ENCODE data around the gene MAML2.

The MAML2 gene

DNA sequence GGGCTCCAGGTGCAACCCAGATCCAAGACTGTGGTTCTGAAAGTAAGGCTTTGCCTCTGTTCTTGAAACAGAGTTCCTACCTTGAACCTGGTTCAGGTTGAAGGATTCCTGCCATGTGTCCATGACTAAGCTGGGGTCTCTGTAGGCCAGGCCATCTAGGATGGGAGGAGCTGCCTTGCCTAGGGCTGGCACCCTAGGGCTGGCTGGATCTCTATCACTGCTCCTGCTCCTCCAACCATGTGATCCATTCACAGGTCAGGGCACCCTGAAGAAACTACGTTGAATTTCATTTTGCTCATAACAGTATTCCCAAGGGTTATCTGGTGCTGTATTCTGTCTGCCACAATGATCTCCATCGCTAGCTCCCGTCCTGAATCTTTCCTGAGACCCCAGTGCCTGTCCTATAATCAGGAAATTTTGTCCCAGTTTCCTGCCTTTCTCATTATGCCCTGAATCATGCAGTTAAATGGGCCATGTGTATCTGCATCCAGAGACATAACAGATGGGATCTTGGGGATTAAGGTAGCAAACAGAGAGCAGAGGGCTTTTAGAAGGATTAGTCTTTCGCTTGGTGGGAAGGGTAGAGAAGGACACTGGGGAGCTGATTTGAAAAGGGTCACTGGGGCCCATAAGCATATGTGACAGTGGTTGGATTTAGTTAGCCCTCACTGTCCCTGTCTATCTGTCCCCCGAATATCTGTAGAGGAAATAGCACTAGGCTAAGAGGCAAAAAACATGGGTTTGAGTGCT is 320.9 kb downstream of the MAML2 start:
- no peaks in the 10 kb centered on the region for H3K27me3 ChIP-seq (ENCODE audit: insufficient read depth, low read length)
- peaks cover 10% of the 10 kb centered on the region for H3K4me1 ChIP-seq (ENCODE audit: insufficient read depth, low read length)
- WGBS, result 95% methylated on average over 5 of the region's 5 CpGs
- H3K4me3 ChIP-seq (ENCODE audit: low read length), result no peak overlapping the region
- no peak overlapping the region for H3K9ac ChIP-seq (ENCODE audit: low read depth, low read length)
- no peaks in the 10 kb centered on the region for H3K9me3 ChIP-seq (ENCODE audit: insufficient read depth, low read depth, low read length)
- no peak overlapping the region for H3K27ac ChIP-seq (ENCODE audit: low read depth, low read length)
- no peaks in the 10 kb centered on the region for H3K36me3 ChIP-seq (ENCODE audit: insufficient read depth, low read length)

DNA sequence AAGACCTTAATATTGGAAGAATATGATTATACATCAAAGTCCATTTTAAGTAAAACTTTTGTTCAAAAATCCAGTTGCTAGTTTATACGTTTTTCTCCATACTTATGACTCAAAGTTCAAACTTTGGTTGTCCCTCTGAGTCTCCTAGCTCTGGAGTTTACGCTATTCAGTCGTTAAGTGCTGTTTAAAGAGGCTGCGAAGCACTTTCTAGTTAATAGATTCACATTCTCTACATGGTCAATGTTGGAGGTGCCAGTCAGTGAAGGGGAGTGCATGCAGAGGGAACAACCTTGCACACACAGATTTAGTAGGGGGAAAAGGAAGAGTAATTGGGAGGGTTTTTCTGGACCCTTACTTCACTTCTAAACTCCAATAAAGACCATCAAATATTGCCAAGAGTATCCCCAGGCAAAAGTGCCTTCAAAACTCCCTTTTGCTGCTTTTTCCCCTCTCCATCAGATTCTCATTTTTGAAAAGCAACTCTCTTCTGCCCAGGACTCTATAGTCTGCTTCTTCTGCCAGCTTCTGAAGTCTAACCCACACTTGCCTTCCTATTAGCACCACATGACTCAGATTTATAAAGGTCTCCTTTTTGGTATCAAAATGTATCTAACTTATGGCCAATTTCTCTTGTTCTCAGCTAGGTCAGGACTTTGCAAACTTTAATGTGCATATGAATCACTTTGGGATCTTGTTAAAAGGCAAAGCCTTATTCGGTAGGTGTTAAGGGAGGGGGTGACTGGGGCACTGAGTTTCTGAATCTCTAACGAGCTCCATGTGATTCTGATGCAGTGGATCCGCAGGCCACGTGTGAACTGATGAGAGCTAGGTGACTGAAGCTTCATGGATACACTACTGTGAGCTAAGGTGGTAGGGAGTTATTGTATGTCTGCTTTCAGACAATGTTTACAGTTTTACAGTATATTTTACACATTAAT is 322.9 kb downstream of the MAML2 start:
- Histone ChIP-seq H3K4me1 (ENCODE audit: insufficient read depth, low read length) (peaks cover 18% of the 10 kb centered on the region), H3K27me3 (ENCODE audit: insufficient read depth, low read length) (no peaks in the 10 kb centered on the region), H3K4me3 (ENCODE audit: low read length) (no peak overlapping the region), H3K36me3 (ENCODE audit: insufficient read depth, low read length) (no peaks in the 10 kb centered on the region), H3K27ac (ENCODE audit: low read depth, low read length) (no peak overlapping the region), H3K9ac (ENCODE audit: low read depth, low read length) (no peak overlapping the region), H3K9me3 (ENCODE audit: insufficient read depth, low read depth, low read length) (no peaks in the 10 kb centered on the region)
- WGBS, result 73% methylated on average over 8 of the region's 8 CpGs

DNA sequence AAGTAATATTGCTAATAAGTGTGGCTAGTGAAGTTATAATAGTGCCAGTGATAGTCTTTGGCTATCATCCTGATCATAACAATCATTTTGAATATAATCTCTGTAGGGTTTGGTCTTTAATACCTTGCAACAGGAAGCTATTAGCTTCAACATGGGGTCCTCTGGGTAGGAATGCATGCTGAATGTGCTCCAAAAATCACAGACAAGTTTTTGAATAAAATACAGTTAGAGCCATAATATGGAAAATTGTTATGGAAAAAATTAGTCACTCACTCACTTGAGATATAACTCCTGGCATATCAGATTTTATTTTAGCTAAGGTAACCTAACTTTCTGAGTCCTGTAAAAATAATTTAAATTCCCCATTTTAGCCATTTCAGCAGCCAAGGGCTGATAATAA is 323.7 kb downstream of the MAML2 start:
- Histone ChIP-seq H3K4me3 (ENCODE audit: low read length) (no peak overlapping the region), H3K27ac (ENCODE audit: low read depth, low read length) (no peak overlapping the region), H3K9ac (ENCODE audit: low read depth, low read length) (no peak overlapping the region), H3K9me3 (ENCODE audit: insufficient read depth, low read depth, low read length) (no peaks in the 10 kb centered on the region), H3K27me3 (ENCODE audit: insufficient read depth, low read length) (no peaks in the 10 kb centered on the region), H3K36me3 (ENCODE audit: insufficient read depth, low read length) (no peaks in the 10 kb centered on the region), H3K4me1 (ENCODE audit: insufficient read depth, low read length) (peaks cover 24% of the 10 kb centered on the region)

DNA sequence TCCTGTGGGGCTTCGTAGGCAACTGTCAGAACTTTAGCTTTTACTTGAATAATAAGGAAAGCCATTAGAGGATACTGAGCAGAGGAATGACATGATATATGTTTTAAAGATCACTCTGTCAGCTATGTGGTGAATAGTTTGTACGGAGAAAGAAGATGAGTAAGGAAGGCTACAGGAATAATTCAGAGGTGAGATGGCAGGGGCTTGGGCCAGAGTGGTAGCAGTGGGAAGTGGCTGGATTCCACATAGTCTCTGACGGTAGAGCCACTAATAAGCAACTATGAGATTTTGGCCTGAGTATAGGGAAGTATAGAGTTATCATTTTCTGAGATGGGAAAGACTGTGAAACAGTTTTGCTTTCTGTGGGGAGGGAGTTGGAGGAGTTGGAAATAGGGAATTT is 325.1 kb downstream of the MAML2 start:
- Histone ChIP-seq H3K9ac (ENCODE audit: low read depth, low read length) (no peak overlapping the region), H3K4me3 (ENCODE audit: low read length) (no peak overlapping the region), H3K36me3 (ENCODE audit: insufficient read depth, low read length) (no peaks in the 10 kb centered on the region), H3K27me3 (ENCODE audit: insufficient read depth, low read length) (no peaks in the 10 kb centered on the region), H3K27ac (ENCODE audit: low read depth, low read length) (no peak overlapping the region), H3K9me3 (ENCODE audit: insufficient read depth, low read depth, low read length) (no peaks in the 10 kb centered on the region), H3K4me1 (ENCODE audit: insufficient read depth, low read length) (peaks cover 37% of the 10 kb centered on the region)
- 85% methylated on average over 3 of the region's 3 CpGs for WGBS

DNA sequence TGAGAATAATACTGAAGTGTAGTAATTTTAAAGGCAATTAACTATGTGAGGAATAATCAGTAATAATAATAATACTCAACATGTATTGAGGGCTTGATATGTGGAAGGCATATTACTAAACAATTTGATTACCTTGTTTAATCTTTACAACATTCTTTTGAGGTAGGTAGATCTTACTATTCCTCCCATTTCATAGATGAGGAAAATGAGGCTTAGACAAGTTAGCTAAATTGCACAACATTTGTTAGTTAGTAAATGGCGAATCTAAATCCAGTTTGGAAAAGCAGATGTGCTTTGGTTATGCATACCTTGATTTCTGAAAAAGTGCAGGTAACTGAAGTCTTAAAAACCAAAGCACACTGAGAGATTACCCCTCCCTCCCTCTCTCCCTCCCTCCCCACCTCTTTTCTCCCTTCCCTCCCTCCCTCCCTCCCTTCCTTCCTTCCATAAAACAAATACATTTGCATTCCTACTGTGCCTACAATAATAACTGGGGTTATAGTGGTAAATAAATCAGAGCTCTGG is 326.0 kb downstream of the MAML2 start:
- H3K27me3 ChIP-seq (ENCODE audit: insufficient read depth, low read length), result no peaks in the 10 kb centered on the region
- H3K4me1 ChIP-seq (ENCODE audit: insufficient read depth, low read length), result peaks cover 46% of the 10 kb centered on the region
- H3K9me3 ChIP-seq (ENCODE audit: insufficient read depth, low read depth, low read length), result no peaks in the 10 kb centered on the region
- 100% methylated on average over 1 of the region's 1 CpG for WGBS
- no peak overlapping the region for H3K4me3 ChIP-seq (ENCODE audit: low read length)
- no peak overlapping the region for H3K27ac ChIP-seq (ENCODE audit: low read depth, low read length)
- no peak overlapping the region for H3K9ac ChIP-seq (ENCODE audit: low read depth, low read length)
- H3K36me3 ChIP-seq (ENCODE audit: insufficient read depth, low read length), result no peaks in the 10 kb centered on the region

DNA sequence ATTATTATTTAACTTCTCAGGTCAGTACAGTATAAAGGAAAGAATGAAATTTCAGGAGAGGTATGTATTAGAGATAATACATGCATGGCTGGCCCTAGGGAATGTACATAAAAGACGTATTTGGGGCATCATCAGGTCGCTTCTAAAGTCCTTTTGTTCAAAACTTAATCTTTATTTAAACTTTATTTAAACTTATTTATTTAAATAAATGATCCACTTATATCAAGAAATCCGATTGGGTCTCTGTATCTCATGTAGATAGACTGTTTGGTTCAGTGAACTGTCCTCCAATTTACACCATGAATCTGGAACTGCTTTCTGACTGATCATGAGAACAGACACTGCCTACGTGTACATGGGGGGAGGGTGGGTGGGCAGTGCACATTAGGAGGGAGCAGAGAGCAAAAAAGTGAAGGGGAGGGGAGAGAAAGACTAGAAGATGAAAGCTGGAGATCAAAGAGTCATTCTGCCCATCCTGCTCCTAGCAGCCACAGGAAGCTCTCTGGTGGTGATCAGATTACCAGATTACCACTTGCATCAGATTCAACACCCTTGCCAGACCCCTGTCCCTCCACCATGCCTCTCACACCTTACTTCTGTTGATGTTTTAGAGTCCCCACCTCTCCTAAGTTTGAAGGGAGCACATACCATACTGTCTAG is 327.0 kb downstream of the MAML2 start:
- H3K36me3 ChIP-seq (ENCODE audit: insufficient read depth, low read length), result no peaks in the 10 kb centered on the region
- no peaks in the 10 kb centered on the region for H3K27me3 ChIP-seq (ENCODE audit: insufficient read depth, low read length)
- H3K9me3 ChIP-seq (ENCODE audit: insufficient read depth, low read depth, low read length), result no peaks in the 10 kb centered on the region
- no peak overlapping the region for H3K9ac ChIP-seq (ENCODE audit: low read depth, low read length)
- no peak overlapping the region for H3K4me3 ChIP-seq (ENCODE audit: low read length)
- H3K27ac ChIP-seq (ENCODE audit: low read depth, low read length), result no peak overlapping the region
- H3K4me1 ChIP-seq (ENCODE audit: insufficient read depth, low read length), result peaks cover 50% of the 10 kb centered on the region
- WGBS, result 57% methylated on average over 2 of the region's 4 CpGs

DNA sequence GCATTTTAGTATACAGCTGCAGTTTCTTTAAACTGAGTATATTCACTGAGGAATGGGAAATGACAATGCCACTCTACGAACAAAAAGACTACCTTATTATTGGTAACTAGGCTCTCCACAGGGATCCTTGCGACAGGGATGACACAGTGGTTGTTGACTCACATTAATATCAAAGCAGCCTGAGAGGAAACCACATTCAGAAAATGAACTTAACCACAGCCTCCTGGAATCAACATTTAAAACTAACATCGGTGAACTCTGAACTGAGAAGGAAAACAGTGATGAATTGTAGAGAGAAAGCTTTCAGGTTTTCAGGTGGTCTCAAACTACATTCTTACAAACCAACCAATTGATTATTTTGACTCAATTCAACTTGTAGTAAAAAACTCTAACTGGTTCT is 328.8 kb downstream of the MAML2 start:
- Histone ChIP-seq H3K27ac (ENCODE audit: low read depth, low read length) (peak overlapping the region; percentile 45), H3K36me3 (ENCODE audit: insufficient read depth, low read length) (no peaks in the 10 kb centered on the region), H3K4me1 (ENCODE audit: insufficient read depth, low read length) (peaks cover 44% of the 10 kb centered on the region), H3K9ac (ENCODE audit: low read depth, low read length) (0 out of 2 replicates have a peak overlapping the region, but pooled peaks have one; percentile 9), H3K4me3 (ENCODE audit: low read length) (no peak overlapping the region), H3K27me3 (ENCODE audit: insufficient read depth, low read length) (no peaks in the 10 kb centered on the region), H3K9me3 (ENCODE audit: insufficient read depth, low read depth, low read length) (no peaks in the 10 kb centered on the region)
- 30% methylated on average over 2 of the region's 3 CpGs for WGBS

DNA sequence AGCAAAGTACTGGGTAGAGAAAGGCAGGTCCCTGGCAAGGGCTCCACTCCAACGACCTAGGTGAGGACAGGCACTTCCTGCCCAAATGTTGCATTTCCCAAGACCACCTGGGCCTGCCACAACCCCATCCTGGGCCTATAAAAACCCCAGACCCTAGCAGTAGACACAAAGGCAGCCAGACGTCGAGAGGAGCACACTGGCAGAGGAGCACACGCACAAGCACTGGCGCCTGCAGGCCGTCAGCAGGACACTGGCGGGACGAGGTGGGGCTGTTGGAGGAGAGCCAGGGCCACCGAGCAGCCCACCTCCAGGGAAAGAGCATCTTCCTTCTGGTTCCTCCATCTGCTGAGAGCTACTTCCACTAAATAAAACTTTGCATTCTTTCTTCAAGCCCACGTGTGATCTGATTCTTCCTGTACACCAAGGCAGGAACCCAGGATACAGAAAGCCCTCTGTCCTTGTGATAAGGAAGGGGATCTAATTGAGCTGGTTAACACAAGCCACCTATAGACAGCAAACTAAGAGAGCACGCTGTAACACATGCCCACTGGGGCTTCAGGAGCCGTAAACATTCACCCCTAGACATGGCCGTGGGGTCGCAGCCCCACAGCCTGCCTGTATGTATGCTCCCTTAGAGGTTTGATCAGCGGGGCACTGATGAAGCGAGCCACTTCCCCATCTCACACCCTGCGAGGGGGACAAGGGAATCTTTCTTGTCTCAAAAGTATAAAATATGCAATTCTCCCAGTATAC is 329.4 kb downstream of the MAML2 start:
- no peaks in the 10 kb centered on the region for H3K36me3 ChIP-seq (ENCODE audit: insufficient read depth, low read length)
- 0 out of 2 replicates have a peak overlapping the region, but pooled peaks have one; percentile 9 for H3K9ac ChIP-seq (ENCODE audit: low read depth, low read length)
- H3K27me3 ChIP-seq (ENCODE audit: insufficient read depth, low read length), result no peaks in the 10 kb centered on the region
- peaks cover 44% of the 10 kb centered on the region for H3K4me1 ChIP-seq (ENCODE audit: insufficient read depth, low read length)
- H3K27ac ChIP-seq (ENCODE audit: low read depth, low read length), result peak overlapping the region; percentile 45
- 54% methylated on average over 17 of the region's 17 CpGs for WGBS
- no peak overlapping the region for H3K4me3 ChIP-seq (ENCODE audit: low read length)
- no peaks in the 10 kb centered on the region for H3K9me3 ChIP-seq (ENCODE audit: insufficient read depth, low read depth, low read length)

DNA sequence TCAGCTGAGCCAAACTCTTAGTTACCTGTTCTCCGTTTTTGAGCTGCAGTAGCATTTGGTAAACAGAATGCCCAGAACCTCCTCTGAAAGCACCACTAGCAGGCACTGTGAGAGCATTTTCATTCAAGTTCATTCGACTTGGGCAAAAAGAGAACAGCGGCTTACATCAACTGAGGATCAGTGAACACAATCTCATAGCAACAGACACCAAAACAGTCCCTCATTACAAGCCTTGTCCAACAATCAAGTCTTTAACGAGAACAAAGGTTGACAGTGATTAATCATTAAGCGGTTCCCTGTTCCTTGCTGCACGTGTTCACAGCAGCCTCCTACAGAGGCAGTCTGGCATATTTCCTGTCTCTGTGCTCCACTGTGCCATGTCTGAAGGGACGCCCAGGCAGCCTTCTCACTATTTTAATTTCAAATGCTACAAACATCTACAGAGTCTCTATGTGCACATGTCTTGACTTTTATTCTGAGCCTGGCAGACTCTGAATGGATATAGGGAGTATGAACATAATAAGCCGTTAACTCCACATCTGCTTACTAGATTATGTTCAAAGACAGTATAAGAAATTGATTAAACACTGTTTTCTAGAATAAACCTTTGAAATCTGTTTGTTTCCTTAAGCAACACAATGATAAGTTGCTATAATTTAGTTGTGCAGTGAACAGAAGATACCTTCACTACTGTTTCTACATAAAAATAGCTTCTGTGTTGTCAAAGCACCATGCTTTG is 330.7 kb downstream of the MAML2 start:
- Histone ChIP-seq H3K4me1 (ENCODE audit: insufficient read depth, low read length) (peaks cover 44% of the 10 kb centered on the region), H3K9ac (ENCODE audit: low read depth, low read length) (no peak overlapping the region), H3K36me3 (ENCODE audit: insufficient read depth, low read length) (no peaks in the 10 kb centered on the region), H3K27ac (ENCODE audit: low read depth, low read length) (0 out of 2 replicates have a peak overlapping the region, but pooled peaks have one; percentile 21), H3K27me3 (ENCODE audit: insufficient read depth, low read length) (no peaks in the 10 kb centered on the region), H3K4me3 (ENCODE audit: low read length) (no peak overlapping the region), H3K9me3 (ENCODE audit: insufficient read depth, low read depth, low read length) (no peaks in the 10 kb centered on the region)
- WGBS, result 37% methylated on average over 7 of the region's 8 CpGs

DNA sequence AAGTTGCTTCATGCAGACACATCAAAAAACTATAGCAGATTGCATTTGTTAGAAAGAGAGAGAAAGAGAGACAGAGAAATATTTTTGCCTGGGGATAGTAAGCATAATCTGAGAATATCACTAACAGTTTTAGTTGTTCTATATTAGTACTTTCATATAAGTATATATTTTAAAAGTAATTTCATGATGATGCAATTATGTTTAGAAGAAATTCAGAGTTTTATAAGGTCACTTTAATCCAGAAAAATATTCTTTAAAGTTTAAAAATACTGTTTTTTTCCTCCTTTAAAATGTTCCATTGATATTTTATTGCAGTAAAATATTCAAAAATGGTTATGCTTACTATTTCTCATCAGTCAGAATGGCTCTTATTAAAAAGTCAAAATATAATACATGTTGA is 332.3 kb downstream of the MAML2 start:
- Histone ChIP-seq H3K9me3 (ENCODE audit: insufficient read depth, low read depth, low read length) (no peaks in the 10 kb centered on the region), H3K4me3 (ENCODE audit: low read length) (no peak overlapping the region), H3K36me3 (ENCODE audit: insufficient read depth, low read length) (no peaks in the 10 kb centered on the region), H3K27me3 (ENCODE audit: insufficient read depth, low read length) (no peaks in the 10 kb centered on the region), H3K4me1 (ENCODE audit: insufficient read depth, low read length) (peaks cover 35% of the 10 kb centered on the region), H3K27ac (ENCODE audit: low read depth, low read length) (no peak overlapping the region), H3K9ac (ENCODE audit: low read depth, low read length) (no peak overlapping the region)

Data from HUES64 (cell line).